Liver (tissue), 9 donors: ENCODE measurements around the gene CBR3. TPM values are rescaled to one million over a fixed set of nuclear protein-coding genes. Genes with fewer than 3 reads are reported as not detected.

Experiments
- DNase-seq: peaks from one replicate; pipeline ENCODE4 v3.0.0-alpha.2; 2017; ENCODE audit warnings: low spot score
- H3K27ac ChIP-seq, 2 donors: one replicate each; pipeline ENCODE4 v1.7.0; 2013; ENCODE audit warnings: inconsistent platforms in 2 of 2, low read length in 2 of 2, control low read depth in 1 of 2, low read depth in 1 of 2, mild to moderate bottlenecking in 1 of 2
- H3K27me3 ChIP-seq, 4 donors: one replicate each; pipeline versions ENCODE4 v1.6.1 to v1.7.0; 2013; ENCODE audit warnings: low read length in 3 of 4, inconsistent platforms in 1 of 4, mild to moderate bottlenecking in 1 of 4, moderate library complexity in 1 of 4; ENCODE audit not compliant: control insufficient read depth in 4 of 4, insufficient read depth in 4 of 4
- H3K36me3 ChIP-seq, 4 donors: one replicate each; pipeline versions ENCODE4 v1.6.1 to v1.7.0; 2013; ENCODE audit warnings: low read length in 3 of 4, mild to moderate bottlenecking in 3 of 4, low read depth in 1 of 4, moderate library complexity in 1 of 4; ENCODE audit not compliant: control insufficient read depth in 4 of 4, insufficient read depth in 3 of 4
- H3K4me1 ChIP-seq, 4 donors: one replicate each; pipeline versions ENCODE4 v1.6.1 to v1.7.0; 2013; ENCODE audit warnings: low read length in 3 of 4, mild to moderate bottlenecking in 3 of 4, moderate library complexity in 1 of 4; ENCODE audit not compliant: control insufficient read depth in 4 of 4, insufficient read depth in 4 of 4
- H3K4me3 ChIP-seq, 3 donors: one replicate each; pipeline versions ENCODE4 v1.6.1 to v1.7.0; 2013; ENCODE audit warnings: low read length in 3 of 3, control low read depth in 1 of 3, low read depth in 1 of 3, mild to moderate bottlenecking in 1 of 3
- H3K9ac ChIP-seq, 2 donors: one replicate each; pipeline ENCODE4 v1.7.0; 2013; ENCODE audit warnings: low read length in 2 of 2, mild to moderate bottlenecking in 2 of 2, moderate library complexity in 2 of 2, control low read depth in 1 of 2, low read depth in 1 of 2
- H3K9me3 ChIP-seq, 4 donors: one replicate each; pipeline versions ENCODE4 v1.6.1 to v1.7.0; 2013; ENCODE audit warnings: low read length in 3 of 4; ENCODE audit not compliant: control insufficient read depth in 4 of 4
- EGR1 ChIP-seq, 2 donors: IDR thresholded peaks; 2 replicates each; pipeline ENCODE4 v1.6.1; 2016 to 2018; ENCODE audit warnings: antibody characterized with exemption in 2 of 2, low read depth in 2 of 2
- FOXA1 ChIP-seq: IDR thresholded peaks from 2 replicates; pipeline ENCODE4 v1.6.1; 2016; ENCODE audit warnings: antibody characterized with exemption
- FOXA2 ChIP-seq: IDR thresholded peaks from 2 replicates; pipeline ENCODE4 v1.6.1; 2016; ENCODE audit warnings: antibody characterized with exemption
- GABPA ChIP-seq, 2 donors: IDR thresholded peaks in 1 of 2; conservative IDR thresholded peaks in 1 of 2; 2 replicates each; pipeline ENCODE4 v1.6.1; 2016; ENCODE audit warnings: antibody characterized with exemption in 2 of 2, mild to moderate bottlenecking in 1 of 2, moderate library complexity in 1 of 2
- HNF4A ChIP-seq, 2 donors: conservative IDR thresholded peaks; 2 replicates each; pipeline ENCODE4 v1.6.1; 2016; ENCODE audit warnings: antibody characterized with exemption in 2 of 2, mild to moderate bottlenecking in 2 of 2
- JUND ChIP-seq, 2 donors: IDR thresholded peaks; 2 replicates each; pipeline ENCODE4 v1.6.1; 2016; ENCODE audit warnings: antibody characterized with exemption in 2 of 2
- NR2F2 ChIP-seq: IDR thresholded peaks from 2 replicates; pipeline ENCODE4 v1.6.1; 2016; ENCODE audit warnings: antibody characterized with exemption
- RAD21 ChIP-seq, 2 donors: IDR thresholded peaks; 2 replicates each; pipeline ENCODE4 v1.6.1; 2016; ENCODE audit warnings: antibody characterized with exemption in 2 of 2, mild to moderate bottlenecking in 2 of 2
- RXRA ChIP-seq, 2 donors: IDR thresholded peaks; 2 replicates each; pipeline ENCODE4 v1.6.1; 2017 to 2018; ENCODE audit warnings: antibody characterized with exemption in 2 of 2, mild to moderate bottlenecking in 1 of 2
- SP1 ChIP-seq: IDR thresholded peaks from 2 replicates; pipeline ENCODE4 v1.6.1; 2018; ENCODE audit warnings: antibody characterized with exemption, mild to moderate bottlenecking
- TAF1 ChIP-seq: conservative IDR thresholded peaks from 2 replicates; pipeline ENCODE4 v1.6.1; 2016; ENCODE audit warnings: antibody characterized with exemption, mild to moderate bottlenecking
- YY1 ChIP-seq: IDR thresholded peaks from 2 replicates; pipeline ENCODE4 v1.6.1; 2016; ENCODE audit warnings: antibody characterized with exemption, mild to moderate bottlenecking
- WGBS: extraction: QIAGEN DNeasy Blood & Tissue Kit; methylation state at CpG from one replicate; pipeline ENCODE4 v1.1.7; 2013; 5-methylcytosine and 5-hydroxymethylcytosine counted together
- polyA plus RNA-seq, 2 donors: library from polyadenylated mRNA; stranded (reverse) in 1 of 2; unstranded in 1 of 2; fragments of 200-250 nt in 1 of 2; fragments of >200 nt in 1 of 2; fragmentation: Nextera tagmentation in 1 of 2; extraction: Ambion mirVana in 1 of 2; gene quantifications; one replicate each; pipeline versions ENCODE4 v1.2.1 to v1.2.3, GENCODE V29; 2013 to 2015
- total RNA-seq, 2 donors: library from RNA; depleted of rRNA; stranded (reverse); fragments of >200 nt; gene quantifications; one replicate each; pipeline ENCODE4 v1.2.3, GENCODE V29; 2014
- TF ChIP-seq, protein P1 (sequence below): IDR thresholded peaks from 2 replicates; pipeline ENCODE4 v1.6.1; 2016; ENCODE audit warnings: antibody characterized with exemption, mild to moderate bottlenecking
- TF ChIP-seq, protein P2 (sequence below): IDR thresholded peaks from 2 replicates; pipeline ENCODE4 v1.6.1; 2016; ENCODE audit warnings: antibody characterized with exemption
- TF ChIP-seq, protein P3 (sequence below): fragments of 150-350 bp; IDR thresholded peaks from 2 replicates; pipeline ENCODE4 v1.5.1; 2017; ENCODE audit warnings: improper control_type of control experiment, low read depth, low read length; ENCODE audit not compliant: missing input control
- TF ChIP-seq, protein P4 (sequence below): IDR thresholded peaks from 2 replicates; pipeline ENCODE4 v1.6.1; 2016; ENCODE audit warnings: antibody characterized with exemption
- TF ChIP-seq, protein P5 (sequence below): IDR thresholded peaks from 2 replicates; pipeline ENCODE4 v1.6.1; 2016; ENCODE audit warnings: antibody characterized with exemption
- donor health status: healthy.
- donor health status: healthy.
- donor health status: healthy.
- donor health status: healthy.
- donor health status: healthy.

The CBR3 gene
- total and polyA plus RNA-seq, 4 donors: 0.31 to 0.70 (median 0.47) TPM

DNA sequence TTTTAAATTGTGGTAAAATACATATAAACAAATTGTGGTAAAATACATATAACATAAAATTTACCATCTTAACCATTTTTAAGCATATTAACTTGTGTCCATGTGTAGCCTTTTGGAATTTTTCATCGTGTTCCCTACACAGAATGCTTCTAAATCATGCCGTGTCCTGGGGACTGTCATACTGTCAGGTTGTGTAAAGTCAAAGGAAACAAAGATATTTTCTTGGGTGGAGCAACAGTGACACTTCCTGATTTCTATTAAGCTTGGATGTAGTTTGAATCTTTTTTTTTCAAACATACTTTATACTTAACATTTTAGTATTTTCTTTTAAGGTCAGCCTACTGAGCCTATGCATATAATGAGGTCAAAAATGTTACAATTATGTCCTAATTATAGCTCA lies 54.1 kb downstream of the CBR3 start:
- Histone ChIP-seq H3K9ac (no peak overlapping the region), H3K27ac (no peak overlapping the region), H3K4me1 (peaks cover 2 to 12% (median 5%) of the 10 kb centered on the region in 4 donors), H3K36me3 (no peaks in the 10 kb centered on the region), H3K27me3 (no peaks in the 10 kb centered on the region), H3K4me3 (no peak overlapping the region), H3K9me3 (no peaks in the 10 kb centered on the region)
- TF ChIP-seq JUND (IDR thresholded peaks at IDR 0.05) (no peak), SP1 (no peak), RAD21 (IDR thresholded peaks at IDR 0.05) (peak in 1 of 2 donors; percentile 2)
- TF ChIP-seq, protein P1, sequence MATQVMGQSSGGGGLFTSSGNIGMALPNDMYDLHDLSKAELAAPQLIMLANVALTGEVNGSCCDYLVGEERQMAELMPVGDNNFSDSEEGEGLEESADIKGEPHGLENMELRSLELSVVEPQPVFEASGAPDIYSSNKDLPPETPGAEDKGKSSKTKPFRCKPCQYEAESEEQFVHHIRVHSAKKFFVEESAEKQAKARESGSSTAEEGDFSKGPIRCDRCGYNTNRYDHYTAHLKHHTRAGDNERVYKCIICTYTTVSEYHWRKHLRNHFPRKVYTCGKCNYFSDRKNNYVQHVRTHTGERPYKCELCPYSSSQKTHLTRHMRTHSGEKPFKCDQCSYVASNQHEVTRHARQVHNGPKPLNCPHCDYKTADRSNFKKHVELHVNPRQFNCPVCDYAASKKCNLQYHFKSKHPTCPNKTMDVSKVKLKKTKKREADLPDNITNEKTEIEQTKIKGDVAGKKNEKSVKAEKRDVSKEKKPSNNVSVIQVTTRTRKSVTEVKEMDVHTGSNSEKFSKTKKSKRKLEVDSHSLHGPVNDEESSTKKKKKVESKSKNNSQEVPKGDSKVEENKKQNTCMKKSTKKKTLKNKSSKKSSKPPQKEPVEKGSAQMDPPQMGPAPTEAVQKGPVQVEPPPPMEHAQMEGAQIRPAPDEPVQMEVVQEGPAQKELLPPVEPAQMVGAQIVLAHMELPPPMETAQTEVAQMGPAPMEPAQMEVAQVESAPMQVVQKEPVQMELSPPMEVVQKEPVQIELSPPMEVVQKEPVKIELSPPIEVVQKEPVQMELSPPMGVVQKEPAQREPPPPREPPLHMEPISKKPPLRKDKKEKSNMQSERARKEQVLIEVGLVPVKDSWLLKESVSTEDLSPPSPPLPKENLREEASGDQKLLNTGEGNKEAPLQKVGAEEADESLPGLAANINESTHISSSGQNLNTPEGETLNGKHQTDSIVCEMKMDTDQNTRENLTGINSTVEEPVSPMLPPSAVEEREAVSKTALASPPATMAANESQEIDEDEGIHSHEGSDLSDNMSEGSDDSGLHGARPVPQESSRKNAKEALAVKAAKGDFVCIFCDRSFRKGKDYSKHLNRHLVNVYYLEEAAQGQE: no peak
- WGBS: 61% methylated on average over 2 of the region's 2 CpGs
- no peak for DNase-seq

DNA sequence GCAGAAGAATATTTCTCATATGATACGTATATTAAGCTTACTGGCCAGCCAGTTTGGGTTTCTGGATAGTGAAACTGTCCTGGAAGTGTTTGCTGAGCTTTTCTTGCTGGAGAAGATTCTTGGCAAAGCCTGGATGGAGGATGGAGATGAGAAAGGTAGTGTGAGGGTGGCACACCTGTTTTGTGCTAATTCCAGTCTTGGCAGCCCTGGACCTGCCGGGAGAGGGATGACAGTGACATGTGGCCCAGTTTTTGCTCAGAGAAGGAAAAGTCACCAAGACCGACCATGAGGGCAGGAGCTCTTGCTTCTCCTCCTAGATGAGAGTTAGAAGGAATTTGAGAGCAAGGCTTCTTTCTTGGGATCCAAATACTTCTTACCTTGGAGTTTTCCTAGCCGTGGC lies 55.9 kb downstream of the CBR3 start:
- no peak overlapping the region for H3K4me3 ChIP-seq
- H3K36me3 ChIP-seq: no peaks in the 10 kb centered on the region
- no peak overlapping the region for H3K9ac ChIP-seq
- peaks cover 2 to 12% (median 5%) of the 10 kb centered on the region in 4 donors for H3K4me1 ChIP-seq
- WGBS: 97% methylated on average over 4 of the region's 4 CpGs
- H3K27me3 ChIP-seq: no peaks in the 10 kb centered on the region
- DNase-seq: no peak
- no peak for TF ChIP-seq TAF1
- TF ChIP-seq, protein P2, sequence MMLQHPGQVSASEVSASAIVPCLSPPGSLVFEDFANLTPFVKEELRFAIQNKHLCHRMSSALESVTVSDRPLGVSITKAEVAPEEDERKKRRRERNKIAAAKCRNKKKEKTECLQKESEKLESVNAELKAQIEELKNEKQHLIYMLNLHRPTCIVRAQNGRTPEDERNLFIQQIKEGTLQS: no peak
- TF ChIP-seq, protein P3, sequence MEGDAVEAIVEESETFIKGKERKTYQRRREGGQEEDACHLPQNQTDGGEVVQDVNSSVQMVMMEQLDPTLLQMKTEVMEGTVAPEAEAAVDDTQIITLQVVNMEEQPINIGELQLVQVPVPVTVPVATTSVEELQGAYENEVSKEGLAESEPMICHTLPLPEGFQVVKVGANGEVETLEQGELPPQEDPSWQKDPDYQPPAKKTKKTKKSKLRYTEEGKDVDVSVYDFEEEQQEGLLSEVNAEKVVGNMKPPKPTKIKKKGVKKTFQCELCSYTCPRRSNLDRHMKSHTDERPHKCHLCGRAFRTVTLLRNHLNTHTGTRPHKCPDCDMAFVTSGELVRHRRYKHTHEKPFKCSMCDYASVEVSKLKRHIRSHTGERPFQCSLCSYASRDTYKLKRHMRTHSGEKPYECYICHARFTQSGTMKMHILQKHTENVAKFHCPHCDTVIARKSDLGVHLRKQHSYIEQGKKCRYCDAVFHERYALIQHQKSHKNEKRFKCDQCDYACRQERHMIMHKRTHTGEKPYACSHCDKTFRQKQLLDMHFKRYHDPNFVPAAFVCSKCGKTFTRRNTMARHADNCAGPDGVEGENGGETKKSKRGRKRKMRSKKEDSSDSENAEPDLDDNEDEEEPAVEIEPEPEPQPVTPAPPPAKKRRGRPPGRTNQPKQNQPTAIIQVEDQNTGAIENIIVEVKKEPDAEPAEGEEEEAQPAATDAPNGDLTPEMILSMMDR: no peak
- TF ChIP-seq SP1: no peak
- TF ChIP-seq GABPA (IDR thresholded peaks at IDR 0.05 in 1 of 2, conservative IDR thresholded peaks at IDR 0.05 in 1 of 2): no peak
- no peak for TF ChIP-seq YY1
- TF ChIP-seq, protein P4, sequence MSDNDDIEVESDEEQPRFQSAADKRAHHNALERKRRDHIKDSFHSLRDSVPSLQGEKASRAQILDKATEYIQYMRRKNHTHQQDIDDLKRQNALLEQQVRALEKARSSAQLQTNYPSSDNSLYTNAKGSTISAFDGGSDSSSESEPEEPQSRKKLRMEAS: no peak
- TF ChIP-seq FOXA2: no peak
- no peak for TF ChIP-seq RXRA (IDR thresholded peaks at IDR 0.05)
- TF ChIP-seq, protein P1: no peak
- no peak for TF ChIP-seq NR2F2
- TF ChIP-seq HNF4A (conservative IDR thresholded peaks at IDR 0.05): no peak
- TF ChIP-seq RAD21 (IDR thresholded peaks at IDR 0.05): no peak
- no peak for TF ChIP-seq EGR1 (IDR thresholded peaks at IDR 0.05; ENCODE audit: low read depth in 2 of 2)
- no peak for TF ChIP-seq FOXA1
- TF ChIP-seq, protein P5, sequence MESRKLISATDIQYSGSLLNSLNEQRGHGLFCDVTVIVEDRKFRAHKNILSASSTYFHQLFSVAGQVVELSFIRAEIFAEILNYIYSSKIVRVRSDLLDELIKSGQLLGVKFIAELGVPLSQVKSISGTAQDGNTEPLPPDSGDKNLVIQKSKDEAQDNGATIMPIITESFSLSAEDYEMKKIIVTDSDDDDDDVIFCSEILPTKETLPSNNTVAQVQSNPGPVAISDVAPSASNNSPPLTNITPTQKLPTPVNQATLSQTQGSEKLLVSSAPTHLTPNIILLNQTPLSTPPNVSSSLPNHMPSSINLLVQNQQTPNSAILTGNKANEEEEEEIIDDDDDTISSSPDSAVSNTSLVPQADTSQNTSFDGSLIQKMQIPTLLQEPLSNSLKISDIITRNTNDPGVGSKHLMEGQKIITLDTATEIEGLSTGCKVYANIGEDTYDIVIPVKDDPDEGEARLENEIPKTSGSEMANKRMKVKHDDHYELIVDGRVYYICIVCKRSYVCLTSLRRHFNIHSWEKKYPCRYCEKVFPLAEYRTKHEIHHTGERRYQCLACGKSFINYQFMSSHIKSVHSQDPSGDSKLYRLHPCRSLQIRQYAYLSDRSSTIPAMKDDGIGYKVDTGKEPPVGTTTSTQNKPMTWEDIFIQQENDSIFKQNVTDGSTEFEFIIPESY: no peak
- no peak overlapping the region for H3K27ac ChIP-seq
- peaks cover 0 to 1% (median 0%) of the 10 kb centered on the region in 4 donors for H3K9me3 ChIP-seq
